Measurements from ENCODE around the gene SELENOO. TPM values are rescaled to one million over a fixed set of nuclear protein-coding genes. Genes with fewer than 3 reads are reported as not detected.

Gene SELENOO
- total RNA-seq, 1 experiment from 2014 or later: 34.3 TPM

DNA sequence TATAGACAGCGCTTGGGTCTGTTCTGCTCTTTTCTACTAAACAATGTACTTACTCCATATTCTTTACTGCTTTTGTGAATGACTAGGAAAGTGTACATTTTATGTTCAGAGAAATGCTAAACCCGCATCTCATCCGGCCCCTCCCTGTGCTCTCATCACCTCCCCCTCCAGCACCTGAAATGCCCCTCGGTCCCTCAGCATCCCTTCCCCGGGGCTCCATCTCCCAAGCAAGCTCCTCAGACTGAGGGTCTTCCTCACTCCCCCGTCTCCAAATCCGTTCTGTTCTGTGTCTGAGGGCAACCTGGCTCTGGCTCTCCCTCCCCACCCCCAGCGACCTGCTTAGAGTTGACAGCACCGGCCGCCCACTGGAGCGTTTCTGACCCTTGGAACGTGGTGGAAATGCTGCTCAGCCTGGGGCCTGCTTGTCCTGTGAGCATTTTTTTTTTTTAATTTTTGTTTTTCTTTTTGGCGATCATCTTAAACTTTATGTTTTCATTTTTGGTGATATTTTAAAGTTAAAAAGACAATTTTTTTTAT lies 1.4 kb downstream of the SELENOO start:
- no TSS peak for BruUV-seq (replicated peaks)
- no peak overlapping the region for H3K27ac ChIP-seq (ENCODE audit: low read length)
- ATAC-seq: no peak
- no peaks in the 10 kb centered on the region; the same call in 1 of the 2 replicates for H3K36me3 ChIP-seq (ENCODE audit: control insufficient read depth, insufficient read depth, low read length)
- H3K9me3 ChIP-seq (ENCODE audit: control insufficient read depth, insufficient read depth, low read depth, low read length): no peaks in the 10 kb centered on the region
- in situ Hi-C loops (cut with HindIII; ENCODE audit: low pct_unique_long_range_greater_than_20kb, low sequenced_read_pairs) (no loop called here), intact Hi-C loops (cut with micrococcal nuclease; ENCODE audit: unreplicated experiment) (no loop called here)
- TF ChIP-seq CTCF (IDR thresholded peaks at IDR 0.05): no peak
- no peak for TF ChIP-seq REST (IDR thresholded peaks at IDR 0.05; ENCODE audit: insufficient read depth in 1 of 2, low read depth in 2 of 2, low read length in 1 of 2)
- no peak for TF ChIP-seq POLR2AphosphoS5 (IDR thresholded peaks at IDR 0.05; ENCODE audit: low read depth, low read length)
- TF ChIP-seq TCF7L2 (IDR thresholded peaks at IDR 0.05; ENCODE audit: low read depth, low read length): no peak
- no peak for TF ChIP-seq SIN3A (IDR thresholded peaks at IDR 0.05; ENCODE audit: borderline replicate concordance, insufficient read depth, low read depth, low read length)
- ChIA-PET POLR2A (no interaction called here), CTCF (no interaction called here)
- DNase-seq (ENCODE audit: low read depth, low spot score): no peak
- peak overlapping the region; percentile 57 to 64 for H3K4me3 ChIP-seq (ENCODE audit: low read depth in 2 of 2, low read length in 2 of 2)
- peaks cover 14% of the 10 kb centered on the region for H3K4me1 ChIP-seq (ENCODE audit: control insufficient read depth, insufficient read depth, low read length)
- no peaks in the 10 kb centered on the region for H3K27me3 ChIP-seq (ENCODE audit: control insufficient read depth, insufficient read depth, low read length)

DNA sequence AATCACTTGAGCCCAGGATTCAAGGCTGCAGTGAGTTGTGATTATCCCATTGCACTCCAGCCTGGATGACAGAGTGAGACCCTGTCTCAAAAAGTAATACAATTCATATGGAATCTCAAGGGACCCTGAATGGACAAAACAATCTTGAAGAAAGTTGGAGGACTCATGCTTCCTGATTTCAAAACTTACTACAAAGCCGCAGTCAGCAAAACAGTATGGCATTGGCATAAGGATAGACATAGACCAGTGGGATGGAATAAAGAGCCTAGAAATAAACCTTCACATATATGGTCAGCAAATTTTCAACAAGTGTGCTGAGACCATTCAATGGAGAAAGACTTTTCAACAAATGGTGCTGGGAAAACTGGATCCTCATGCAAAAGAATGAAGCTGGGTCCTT lies 2.5 kb downstream of the SELENOO start:
- ATAC-seq (no peak), DNase-seq (ENCODE audit: low read depth, low spot score) (no peak)
- Histone ChIP-seq H3K4me3 (ENCODE audit: low read depth in 2 of 2, low read length in 2 of 2) (no peak overlapping the region), H3K27me3 (ENCODE audit: control insufficient read depth, insufficient read depth, low read length) (no peaks in the 10 kb centered on the region), H3K4me1 (ENCODE audit: control insufficient read depth, insufficient read depth, low read length) (peaks cover 14% of the 10 kb centered on the region), H3K27ac (ENCODE audit: low read length) (no peak overlapping the region), H3K9me3 (ENCODE audit: control insufficient read depth, insufficient read depth, low read depth, low read length) (no peaks in the 10 kb centered on the region), H3K36me3 (ENCODE audit: control insufficient read depth, insufficient read depth, low read length) (no peaks in the 10 kb centered on the region; the same call in 1 of the 2 replicates)
- no TSS peak for BruUV-seq (replicated peaks)
- intact Hi-C loops (cut with micrococcal nuclease; ENCODE audit: unreplicated experiment): no loop called here
- in situ Hi-C loops (cut with HindIII; ENCODE audit: low pct_unique_long_range_greater_than_20kb, low sequenced_read_pairs): no loop called here
- ChIA-PET POLR2A (interaction anchor here (1.1 kb wide), 1 partner anchor 41 kb away, joined by 5 read pairs; no protein-coding TSS in a partner anchor), CTCF (no interaction called here)
- TF ChIP-seq TCF7L2 (IDR thresholded peaks at IDR 0.05; ENCODE audit: low read depth, low read length) (no peak), CTCF (IDR thresholded peaks at IDR 0.05) (no peak), POLR2AphosphoS5 (IDR thresholded peaks at IDR 0.05; ENCODE audit: low read depth, low read length) (no peak), REST (IDR thresholded peaks at IDR 0.05; ENCODE audit: insufficient read depth in 1 of 2, low read depth in 2 of 2, low read length in 1 of 2) (no peak), SIN3A (IDR thresholded peaks at IDR 0.05; ENCODE audit: borderline replicate concordance, insufficient read depth, low read depth, low read length) (no peak)
